ENCODE data around the gene TMED4. TPM values are rescaled to one million over a fixed set of nuclear protein-coding genes. Genes with fewer than 3 reads are reported as not detected.

The TMED4 gene
- total and polyA plus RNA-seq, 2 of the 13 experiments (the other 11 are each of a cell fraction or from before 2014, with no cell fraction given) = 81.4 to 109 TPM

GRCh38 chr7:44541028-44541869 lies 40.8 kb downstream of the TMED4 start, which contains the start of gene NPC1L1 (continued):
- TF ChIP-seq ZSCAN25 (CRISPR knock-in tag; IDR thresholded peaks at IDR 0.05) = peak; percentile 88
- peak; percentile 71 for TF ChIP-seq KMT2A (CRISPR knock-in tag; IDR thresholded peaks at IDR 0.05)
- TF ChIP-seq ZNF256 (CRISPR knock-in tag; conservative IDR thresholded peaks at IDR 0.05) = 0 out of 2 replicates have a peak, but pooled peaks have one; percentile 58
- TF ChIP-seq CBFB (CRISPR knock-in tag; IDR thresholded peaks at IDR 0.05) = no peak; the same call in none of the 2 replicates
- peak; percentile 67; the same call in 1 of the 2 replicates for TF ChIP-seq ZBTB10 (CRISPR knock-in tag; IDR thresholded peaks at IDR 0.05; ENCODE audit: borderline replicate concordance)
- peak; percentile 81; the same call in 1 of the 2 replicates for TF ChIP-seq ZNF558 (CRISPR knock-in tag; IDR thresholded peaks at IDR 0.05; ENCODE audit: borderline replicate concordance)
- TF ChIP-seq ZNF576 (CRISPR knock-in tag; IDR thresholded peaks at IDR 0.05) = no peak
- no peak for TF ChIP-seq ZNF24 (IDR thresholded peaks at IDR 0.05)
- no peak for TF ChIP-seq ZBTB2 (CRISPR knock-in tag; IDR thresholded peaks at IDR 0.05; ENCODE audit: low read depth)
- TF ChIP-seq ZNF639 (CRISPR knock-in tag; conservative IDR thresholded peaks at IDR 0.05) = peak; percentile 38
- no peak for TF ChIP-seq ZBTB34 (CRISPR knock-in tag; IDR thresholded peaks at IDR 0.05)
- TF ChIP-seq ZBTB7A (CRISPR knock-in tag; IDR thresholded peaks at IDR 0.05) = no peak
- TF ChIP-seq IKZF4 (CRISPR knock-in tag; IDR thresholded peaks at IDR 0.05; ENCODE audit: borderline replicate concordance, low read depth, not compliant biosample characterization) = no peak
- TF ChIP-seq GMEB2 (CRISPR knock-in tag; IDR thresholded peaks at IDR 0.05; ENCODE audit: low read depth) = no peak
- no peak; the same call in 1 of the 2 replicates for TF ChIP-seq TFDP1 (CRISPR knock-in tag; IDR thresholded peaks at IDR 0.05; ENCODE audit: borderline replicate concordance)
- peak; percentile 83; the same call in 1 of the 2 replicates for TF ChIP-seq ZFP37 (CRISPR knock-in tag; IDR thresholded peaks at IDR 0.05; ENCODE audit: borderline replicate concordance)
